K562 (cell line): Measurements from ENCODE around the gene AIDA. TPM values are rescaled to one million over a fixed set of nuclear protein-coding genes. Genes with fewer than 3 reads are reported as not detected.

Source experiments
- BRF2 ChIP-seq: IDR thresholded peaks from 3 replicates; pipeline ENCODE4 v1.6.1; 2011; ENCODE audit warnings: borderline replicate concordance, mild to moderate bottlenecking; ENCODE audit not compliant: insufficient read length, insufficient read depth
- DACH1 ChIP-seq: fragments of 450-650 bp; IDR thresholded peaks from 2 replicates; pipeline ENCODE4 v1.6.1; 2018; ENCODE audit not compliant: partially characterized antibody
- EGR1 ChIP-seq: fragments of 450-650 bp; conservative IDR thresholded peaks from 2 replicates; pipeline ENCODE4 v1.6.1; 2017; ENCODE audit warnings: mild to moderate bottlenecking
- HBP1 ChIP-seq: fragments of 450-650 bp; formaldehyde crosslinking; IDR thresholded peaks from 2 replicates; pipeline ENCODE4 v1.4.0; 2022; ENCODE audit warnings: missing genetic modification characterization
- HNRNPLL ChIP-seq: fragments of 200-400 bp; formaldehyde crosslinking; IDR thresholded peaks from 2 replicates; pipeline ENCODE4 v1.6.1; 2017; ENCODE audit warnings: low read length, low read depth, mild to moderate bottlenecking; ENCODE audit not compliant: poor library complexity, severe bottlenecking
- TFAP4 ChIP-seq: sonication (generic); formaldehyde crosslinking; IDR thresholded peaks from 2 replicates; pipeline ENCODE4 v1.8.0; 2022; ENCODE audit warnings: missing genetic modification reagents, mild to moderate bottlenecking, moderate library complexity, borderline replicate concordance
- ZNF384 ChIP-seq: IDR thresholded peaks from 2 replicates; pipeline ENCODE4 v1.6.1; 2012; ENCODE audit warnings: low read depth, low read length, improper control_type of control experiment
- polyA plus RNA-seq, 8 experiments: library from polyadenylated mRNA; depleted of rRNA in 4 of 8; stranded (reverse) in 5 of 8; unstranded in 3 of 8; fragments of >200 nt; fragmentation: Nextera tagmentation in 2 of 8; fragmentation: Illumina TruSeq in 1 of 8; extraction: Ambion mirVana in 2 of 8; extraction: Trizol in 1 of 8; gene quantifications; 2 replicates each; pipeline versions ENCODE4 v1.2.1 to v1.2.3, GENCODE V29; 2011 to 2014; ENCODE audit warnings: inconsistent platforms in 1 of 8, missing spikeins in 1 of 8
- total RNA-seq, 7 experiments: library from RNA; depleted of rRNA in 6 of 7; stranded (reverse); fragments of >200 nt in 6 of 7; fragmentation: Illumina TruSeq in 2 of 7; extraction: Trizol in 2 of 7; gene quantifications; 2 replicates each; pipeline versions ENCODE4 v1.2.1 to v1.2.3, GENCODE V29; 2011 to 2021; ENCODE audit warnings: low replicate concordance in 1 of 7
- TF ChIP-seq, protein P1 (sequence below), 2 experiments: IDR thresholded peaks; 2 replicates each; pipeline ENCODE4 v1.6.1; 2011; ENCODE audit warnings: borderline replicate concordance in 1 of 2, control low read depth in 1 of 2, low read depth in 1 of 2, low read length in 1 of 2, mild to moderate bottlenecking in 1 of 2, mixed read lengths in 1 of 2, moderate library complexity in 1 of 2; ENCODE audit not compliant: insufficient read depth in 1 of 2, insufficient read length in 1 of 2, poor library complexity in 1 of 2, severe bottlenecking in 1 of 2; ENCODE audit errors: extremely low read depth in 1 of 2
- TF ChIP-seq, protein P2 (sequence below): sonication (generic); formaldehyde crosslinking; IDR thresholded peaks from 2 replicates; pipeline ENCODE4 v1.8.1; 2023; ENCODE audit warnings: mild to moderate bottlenecking, missing genetic modification reagents

Gene AIDA
- total and polyA plus RNA-seq, 9 of the 15 experiments (the other 6 are each of a cell fraction or from before 2014, with no cell fraction given) = 18.2 to 77.9 (median 24.9) TPM

DNA sequence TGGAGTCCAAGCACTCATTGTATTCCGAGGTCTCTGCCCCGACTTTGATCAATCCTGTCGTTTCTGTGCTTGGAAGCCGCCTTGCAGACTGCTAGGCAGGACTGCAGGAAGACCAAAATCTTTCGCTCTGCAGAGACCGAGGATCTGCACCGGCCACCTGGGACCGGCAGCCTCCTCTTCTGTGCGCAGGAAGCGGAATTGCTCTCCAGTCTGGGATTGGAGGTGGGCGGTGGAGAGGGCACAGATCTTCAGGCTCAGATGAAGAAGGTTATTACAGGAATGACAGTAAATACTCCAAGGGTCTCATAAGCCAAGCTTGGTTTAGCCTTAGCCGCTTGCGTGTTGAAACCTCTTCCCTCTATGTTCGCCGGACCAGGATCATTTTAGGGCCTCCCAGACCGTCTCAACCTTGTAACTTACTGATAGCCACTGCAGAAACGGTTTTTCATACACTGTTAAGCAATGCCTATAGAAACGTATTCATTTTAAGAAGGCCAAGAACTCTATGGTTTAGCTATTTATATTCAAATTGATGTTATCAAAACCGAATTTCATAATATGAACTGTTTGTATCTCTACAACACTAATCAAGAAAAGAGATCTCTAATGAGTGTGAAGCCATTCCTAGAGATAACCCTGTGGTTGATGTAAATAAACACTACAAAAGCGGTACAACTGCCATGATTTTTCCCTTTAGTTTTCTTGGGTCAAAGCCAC is 93.3 kb downstream of the AIDA start (continued):
- TF ChIP-seq DACH1 = no peak
- no peak for TF ChIP-seq ZNF384
- peak; percentile 29; the same call in 1 of the 2 replicates for TF ChIP-seq EGR1
- TF ChIP-seq BRF2 = no peak
- TF ChIP-seq HNRNPLL = peak; percentile 77
- TF ChIP-seq HBP1 (CRISPR knock-in tag) = no peak
- TF ChIP-seq, protein P1, sequence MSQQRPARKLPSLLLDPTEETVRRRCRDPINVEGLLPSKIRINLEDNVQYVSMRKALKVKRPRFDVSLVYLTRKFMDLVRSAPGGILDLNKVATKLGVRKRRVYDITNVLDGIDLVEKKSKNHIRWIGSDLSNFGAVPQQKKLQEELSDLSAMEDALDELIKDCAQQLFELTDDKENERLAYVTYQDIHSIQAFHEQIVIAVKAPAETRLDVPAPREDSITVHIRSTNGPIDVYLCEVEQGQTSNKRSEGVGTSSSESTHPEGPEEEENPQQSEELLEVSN (IDR thresholded peaks at IDR 0.05; ENCODE audit: borderline replicate concordance in 1 of 2, extremely low read depth in 1 of 2, insufficient read depth in 1 of 2, insufficient read length in 1 of 2, low read depth in 1 of 2, low read length in 1 of 2, poor library complexity in 1 of 2, severe bottlenecking in 1 of 2) = peak in 1 of 2 experiments; percentile 61
- TF ChIP-seq TFAP4 (CRISPR knock-in tag) = peak; percentile 58; the same call in 1 of the 2 replicates
- TF ChIP-seq, protein P2, sequence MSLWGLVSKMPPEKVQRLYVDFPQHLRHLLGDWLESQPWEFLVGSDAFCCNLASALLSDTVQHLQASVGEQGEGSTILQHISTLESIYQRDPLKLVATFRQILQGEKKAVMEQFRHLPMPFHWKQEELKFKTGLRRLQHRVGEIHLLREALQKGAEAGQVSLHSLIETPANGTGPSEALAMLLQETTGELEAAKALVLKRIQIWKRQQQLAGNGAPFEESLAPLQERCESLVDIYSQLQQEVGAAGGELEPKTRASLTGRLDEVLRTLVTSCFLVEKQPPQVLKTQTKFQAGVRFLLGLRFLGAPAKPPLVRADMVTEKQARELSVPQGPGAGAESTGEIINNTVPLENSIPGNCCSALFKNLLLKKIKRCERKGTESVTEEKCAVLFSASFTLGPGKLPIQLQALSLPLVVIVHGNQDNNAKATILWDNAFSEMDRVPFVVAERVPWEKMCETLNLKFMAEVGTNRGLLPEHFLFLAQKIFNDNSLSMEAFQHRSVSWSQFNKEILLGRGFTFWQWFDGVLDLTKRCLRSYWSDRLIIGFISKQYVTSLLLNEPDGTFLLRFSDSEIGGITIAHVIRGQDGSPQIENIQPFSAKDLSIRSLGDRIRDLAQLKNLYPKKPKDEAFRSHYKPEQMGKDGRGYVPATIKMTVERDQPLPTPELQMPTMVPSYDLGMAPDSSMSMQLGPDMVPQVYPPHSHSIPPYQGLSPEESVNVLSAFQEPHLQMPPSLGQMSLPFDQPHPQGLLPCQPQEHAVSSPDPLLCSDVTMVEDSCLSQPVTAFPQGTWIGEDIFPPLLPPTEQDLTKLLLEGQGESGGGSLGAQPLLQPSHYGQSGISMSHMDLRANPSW (CRISPR knock-in tag) = 0 out of 2 replicates have a peak, but pooled peaks have one; percentile 74
